Measurements from ENCODE around the gene PLEKHH3. TPM values are rescaled to one million over a fixed set of nuclear protein-coding genes. Genes with fewer than 3 reads are reported as not detected.

Gene PLEKHH3
- total and polyA plus RNA-seq, 12 donors = 1.8 to 73.2 (median 46.6) TPM

DNA sequence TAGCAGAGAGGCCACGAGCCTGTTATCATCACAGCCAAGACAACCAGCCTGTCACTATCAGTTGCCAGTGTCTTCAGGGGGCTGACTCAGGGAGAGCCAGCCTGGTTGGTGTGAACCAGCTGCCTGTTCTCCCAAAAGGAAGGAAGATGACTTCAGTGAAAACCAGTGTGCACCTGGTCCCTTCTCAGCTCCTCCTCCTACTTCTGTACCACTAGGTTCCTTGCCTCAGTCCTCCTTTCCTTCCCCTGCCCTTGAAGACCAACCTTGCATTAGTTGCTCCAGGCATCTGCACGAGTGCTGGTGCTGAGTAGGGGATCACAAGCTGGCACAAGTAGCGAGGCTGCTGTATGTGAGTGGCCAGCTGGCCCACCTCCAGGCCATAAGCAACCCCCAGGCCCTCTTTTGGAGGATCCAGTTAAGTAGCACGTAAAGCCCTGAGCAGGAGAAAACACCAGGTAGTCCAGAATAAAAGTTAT, 58.8 kb downstream of the PLEKHH3 start:
- 56 to 65% (median 61%) methylated on average over 4 of the region's 4 CpGs for WGBS, 4 donors
- Histone ChIP-seq H3K4me3 (no peak overlapping the region), H3K27me3 (no peaks in the 10 kb centered on the region), H3K27ac (peak overlapping the region in 2 of 5 donors; percentile 61 to 63), H3K4me1 (replicated peaks in 1 of 2) (peaks cover 6 to 27% of the 10 kb centered on the region in 2 donors), H3K36me3 (replicated peaks in 1 of 2) (peaks cover 0 to 30% of the 10 kb centered on the region in 2 donors), H3K9me3 (replicated peaks in 1 of 3) (no peaks in the 10 kb centered on the region)
- no peak for DNase-seq
- intact Hi-C loops (cut with DNase I) = no loop called here
- TF ChIP-seq POLR2A (IDR thresholded peaks at IDR 0.05) = no peak
- TF ChIP-seq, protein P1, sequence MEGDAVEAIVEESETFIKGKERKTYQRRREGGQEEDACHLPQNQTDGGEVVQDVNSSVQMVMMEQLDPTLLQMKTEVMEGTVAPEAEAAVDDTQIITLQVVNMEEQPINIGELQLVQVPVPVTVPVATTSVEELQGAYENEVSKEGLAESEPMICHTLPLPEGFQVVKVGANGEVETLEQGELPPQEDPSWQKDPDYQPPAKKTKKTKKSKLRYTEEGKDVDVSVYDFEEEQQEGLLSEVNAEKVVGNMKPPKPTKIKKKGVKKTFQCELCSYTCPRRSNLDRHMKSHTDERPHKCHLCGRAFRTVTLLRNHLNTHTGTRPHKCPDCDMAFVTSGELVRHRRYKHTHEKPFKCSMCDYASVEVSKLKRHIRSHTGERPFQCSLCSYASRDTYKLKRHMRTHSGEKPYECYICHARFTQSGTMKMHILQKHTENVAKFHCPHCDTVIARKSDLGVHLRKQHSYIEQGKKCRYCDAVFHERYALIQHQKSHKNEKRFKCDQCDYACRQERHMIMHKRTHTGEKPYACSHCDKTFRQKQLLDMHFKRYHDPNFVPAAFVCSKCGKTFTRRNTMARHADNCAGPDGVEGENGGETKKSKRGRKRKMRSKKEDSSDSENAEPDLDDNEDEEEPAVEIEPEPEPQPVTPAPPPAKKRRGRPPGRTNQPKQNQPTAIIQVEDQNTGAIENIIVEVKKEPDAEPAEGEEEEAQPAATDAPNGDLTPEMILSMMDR (IDR thresholded peaks at IDR 0.05) = no peak

Small RNA genes lying within 50 kb of the gene (microRNA-seq; reads per million reads assigned to microRNA genes)
- 0.85 to 1.5 (median 1.3) reads per million in 3 donors for gene MIR6780A

Small RNA genes lying within 50 kb of the gene (small RNA-seq; reads per million reads assigned to genes)
- 0 to 0.33 reads per million in 2 donors for gene MIR6780A

Other genes with a start within 250 kb of the PLEKHH3 start
- gene ATP6V0A1, start 218.1 kb downstream of the PLEKHH3 start, total RNA-seq = 100 to 1,000 TPM in 3 of 9 donors, 10 to 100 TPM in 6; 42.9 to 126 (median 94.8) TPM
- 100 to 1,000 TPM in 1 of 3 donors, 10 to 100 TPM in 2; 61.6 to 126 (median 81.6) TPM for gene ATP6V0A1, start 218.1 kb downstream of the PLEKHH3 start, polyA plus RNA-seq
- 100 to 1,000 TPM in 1 of 9 donors, 10 to 100 TPM in 8; 32.9 to 115 (median 64.3) TPM for gene NAGLU, start 140.8 kb downstream of the PLEKHH3 start, total RNA-seq
- gene NAGLU, start 140.8 kb downstream of the PLEKHH3 start, polyA plus RNA-seq = 10 to 100 TPM; 12.4 to 47.4 (median 39.5) TPM
- gene HSD17B1, start 124.1 kb downstream of the PLEKHH3 start, total RNA-seq = 1 to 10 TPM in 8 of 9 donors, under 1 TPM in 1; 0.60 to 3.0 (median 1.9) TPM
- 1 to 10 TPM in 2 of 3 donors, under 1 TPM in 1; 0.22 to 7.6 (median 3.6) TPM for gene HSD17B1, start 124.1 kb downstream of the PLEKHH3 start, polyA plus RNA-seq
- gene COASY, start 114.8 kb downstream of the PLEKHH3 start, total RNA-seq = 100 to 1,000 TPM in 4 of 9 donors, 10 to 100 TPM in 5; 46.8 to 148 (median 67.8) TPM
- 100 to 1,000 TPM in 2 of 3 donors, 10 to 100 TPM in 1; 65.5 to 192 (median 130) TPM for gene COASY, start 114.8 kb downstream of the PLEKHH3 start, polyA plus RNA-seq
- 10 to 100 TPM; 34.2 to 58.8 (median 47.0) TPM for gene MLX, start 109.9 kb downstream of the PLEKHH3 start, total RNA-seq
- 10 to 100 TPM; 46.0 to 95.0 (median 52.6) TPM for gene MLX, start 109.9 kb downstream of the PLEKHH3 start, polyA plus RNA-seq
- 1 to 10 TPM in 8 of 9 donors, not detected in 1; 1.2 to 7.7 (median 1.9) TPM for gene PSMC3IP, start 99.3 kb downstream of the PLEKHH3 start, total RNA-seq
- 1 to 10 TPM; 3.1 to 3.9 (median 3.5) TPM for gene PSMC3IP, start 99.3 kb downstream of the PLEKHH3 start, polyA plus RNA-seq
- 100 to 1,000 TPM in 1 of 9 donors, 10 to 100 TPM in 8; 57.6 to 167 (median 81.6) TPM for gene RETREG3, start 67.6 kb downstream of the PLEKHH3 start, total RNA-seq
- gene RETREG3, start 67.6 kb downstream of the PLEKHH3 start, polyA plus RNA-seq = 10 to 100 TPM; 27.1 to 30.6 (median 28.2) TPM
- 10 to 100 TPM; 22.9 to 90.0 (median 39.2) TPM for gene TUBG1, start 67.3 kb downstream of the PLEKHH3 start, total RNA-seq
- gene TUBG1, start 67.3 kb downstream of the PLEKHH3 start, polyA plus RNA-seq = 10 to 100 TPM; 30.5 to 70.3 (median 40.3) TPM
- 10 to 100 TPM; 14.5 to 63.9 (median 43.7) TPM for gene TUBG2, start 17.7 kb downstream of the PLEKHH3 start, total RNA-seq
- 10 to 100 TPM; 19.3 to 65.1 (median 49.6) TPM for gene TUBG2, start 17.7 kb downstream of the PLEKHH3 start, polyA plus RNA-seq
- 1 to 10 TPM in 6 of 9 donors, under 1 TPM in 3; 0.39 to 7.9 (median 3.3) TPM for gene CCR10, start 4.8 kb upstream of the PLEKHH3 start, total RNA-seq
- 1 to 10 TPM in 2 of 3 donors, under 1 TPM in 1; 0.31 to 3.6 (median 1.7) TPM for gene CCR10, start 4.8 kb upstream of the PLEKHH3 start, polyA plus RNA-seq
- gene CNTNAP1, start 5.5 kb upstream of the PLEKHH3 start, total RNA-seq = 10 to 100 TPM in 2 of 9 donors, 1 to 10 TPM in 7; 1.8 to 31.9 (median 4.0) TPM
- gene CNTNAP1, start 5.5 kb upstream of the PLEKHH3 start, polyA plus RNA-seq = 10 to 100 TPM in 1 of 3 donors, 1 to 10 TPM in 2; 1.6 to 12.5 (median 5.7) TPM
- 10 to 100 TPM; 17.6 to 49.1 (median 35.3) TPM for gene EZH1, start 68.0 kb upstream of the PLEKHH3 start, total RNA-seq
- gene EZH1, start 68.0 kb upstream of the PLEKHH3 start, polyA plus RNA-seq = 10 to 100 TPM; 23.6 to 29.4 (median 23.8) TPM
- gene RAMP2, start 84.2 kb upstream of the PLEKHH3 start, total RNA-seq = 10 to 100 TPM in 7 of 9 donors, 1 to 10 TPM in 2; 4.6 to 35.4 (median 16.1) TPM
- 10 to 100 TPM; 23.1 to 67.5 (median 37.9) TPM for gene RAMP2, start 84.2 kb upstream of the PLEKHH3 start, polyA plus RNA-seq
- gene VPS25, start 96.5 kb upstream of the PLEKHH3 start, total RNA-seq = 100 to 1,000 TPM in 1 of 9 donors, 10 to 100 TPM in 8; 43.2 to 135 (median 52.6) TPM
- gene VPS25, start 96.5 kb upstream of the PLEKHH3 start, polyA plus RNA-seq = 10 to 100 TPM; 25.7 to 63.4 (median 37.0) TPM
- under 1 TPM in 4 of 9 donors, not detected in 5; 0.18 to 0.46 (median 0.30) TPM for gene WNK4, start 103.6 kb upstream of the PLEKHH3 start, total RNA-seq
- under 1 TPM; 0.05 to 0.08 (median 0.07) TPM for gene WNK4, start 103.6 kb upstream of the PLEKHH3 start, polyA plus RNA-seq
- gene COA3, start 121.7 kb upstream of the PLEKHH3 start, total RNA-seq = 100 to 1,000 TPM in 3 of 9 donors, 10 to 100 TPM in 6; 65.3 to 231 (median 84.8) TPM
- 10 to 100 TPM; 55.6 to 98.2 (median 91.1) TPM for gene COA3, start 121.7 kb upstream of the PLEKHH3 start, polyA plus RNA-seq
- gene CNTD1, start 121.9 kb upstream of the PLEKHH3 start, total RNA-seq = 1 to 10 TPM in 2 of 9 donors, under 1 TPM in 2, not detected in 5; 0.28 to 8.2 (median 0.96) TPM
- under 1 TPM; 0.24 to 0.32 (median 0.27) TPM for gene CNTD1, start 121.9 kb upstream of the PLEKHH3 start, polyA plus RNA-seq
- 100 to 1,000 TPM in 5 of 9 donors, 10 to 100 TPM in 4; 70.1 to 235 (median 104) TPM for gene BECN1, start 147.3 kb upstream of the PLEKHH3 start, total RNA-seq
- gene BECN1, start 147.3 kb upstream of the PLEKHH3 start, polyA plus RNA-seq = 10 to 100 TPM; 27.0 to 76.6 (median 33.1) TPM
- 100 to 1,000 TPM in 3 of 9 donors, 10 to 100 TPM in 6; 45.8 to 136 (median 85.1) TPM for gene PSME3, start 156.4 kb upstream of the PLEKHH3 start, total RNA-seq
- 100 to 1,000 TPM in 1 of 3 donors, 10 to 100 TPM in 2; 18.5 to 149 (median 25.4) TPM for gene PSME3, start 156.4 kb upstream of the PLEKHH3 start, polyA plus RNA-seq
- gene AOC2, start 167.6 kb upstream of the PLEKHH3 start, total RNA-seq = 1 to 10 TPM in 6 of 9 donors, under 1 TPM in 3; 0.60 to 2.2 (median 1.4) TPM
- 1 to 10 TPM in 2 of 3 donors, under 1 TPM in 1; 0.95 to 1.6 (median 1.4) TPM for gene AOC2, start 167.6 kb upstream of the PLEKHH3 start, polyA plus RNA-seq
- gene AOC3, start 174.2 kb upstream of the PLEKHH3 start, total RNA-seq = 100 to 1,000 TPM in 2 of 9 donors, 10 to 100 TPM in 7; 21.6 to 133 (median 83.7) TPM
- gene AOC3, start 174.2 kb upstream of the PLEKHH3 start, polyA plus RNA-seq = 10 to 100 TPM; 32.4 to 63.9 (median 59.7) TPM
- gene G6PC1, start 223.8 kb upstream of the PLEKHH3 start, total RNA-seq = under 1 TPM in 3 of 9 donors, not detected in 6; 0.11 to 0.18 (median 0.18) TPM
- gene G6PC1, start 223.8 kb upstream of the PLEKHH3 start, polyA plus RNA-seq = under 1 TPM in 1 of 3 donors, not detected in 2; 0.09 TPM